GM21447 (cell line): ENCODE results near the gene VPS13D.
"Not testable (repeated sequence)": the region's sequence is repeated elsewhere in the genome, so short reads cannot be mapped to it uniquely, and the experiment has no call there.

Source experiments
- ATAC-seq: cut with Tn5 transposase; IDR thresholded peaks from one replicate; pipeline ENCODE4 v1.9.1; 2021; ENCODE audit not compliant: unreplicated experiment

Gene VPS13D

GRCh38 chr1:12530462-12531178 lies 300.8 kb downstream of the VPS13D start:
- no peak for ATAC-seq

DNA sequence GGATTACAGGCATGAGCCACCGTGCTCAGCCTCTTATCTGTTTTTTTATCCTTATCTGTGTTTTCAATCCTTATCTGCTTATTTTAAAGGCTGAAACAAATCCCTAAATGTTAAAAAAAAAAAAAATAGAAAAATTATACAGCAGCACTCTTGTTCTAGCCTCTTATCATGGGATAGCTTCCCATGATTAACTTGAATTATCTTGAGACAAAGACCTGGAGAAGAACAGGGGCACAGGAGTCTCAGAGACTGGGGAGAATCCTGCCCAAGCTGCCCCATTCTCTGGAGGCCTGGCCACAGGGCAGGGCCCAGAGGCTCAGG lies 301.3 kb downstream of the VPS13D start:
- no peak for ATAC-seq

DNA sequence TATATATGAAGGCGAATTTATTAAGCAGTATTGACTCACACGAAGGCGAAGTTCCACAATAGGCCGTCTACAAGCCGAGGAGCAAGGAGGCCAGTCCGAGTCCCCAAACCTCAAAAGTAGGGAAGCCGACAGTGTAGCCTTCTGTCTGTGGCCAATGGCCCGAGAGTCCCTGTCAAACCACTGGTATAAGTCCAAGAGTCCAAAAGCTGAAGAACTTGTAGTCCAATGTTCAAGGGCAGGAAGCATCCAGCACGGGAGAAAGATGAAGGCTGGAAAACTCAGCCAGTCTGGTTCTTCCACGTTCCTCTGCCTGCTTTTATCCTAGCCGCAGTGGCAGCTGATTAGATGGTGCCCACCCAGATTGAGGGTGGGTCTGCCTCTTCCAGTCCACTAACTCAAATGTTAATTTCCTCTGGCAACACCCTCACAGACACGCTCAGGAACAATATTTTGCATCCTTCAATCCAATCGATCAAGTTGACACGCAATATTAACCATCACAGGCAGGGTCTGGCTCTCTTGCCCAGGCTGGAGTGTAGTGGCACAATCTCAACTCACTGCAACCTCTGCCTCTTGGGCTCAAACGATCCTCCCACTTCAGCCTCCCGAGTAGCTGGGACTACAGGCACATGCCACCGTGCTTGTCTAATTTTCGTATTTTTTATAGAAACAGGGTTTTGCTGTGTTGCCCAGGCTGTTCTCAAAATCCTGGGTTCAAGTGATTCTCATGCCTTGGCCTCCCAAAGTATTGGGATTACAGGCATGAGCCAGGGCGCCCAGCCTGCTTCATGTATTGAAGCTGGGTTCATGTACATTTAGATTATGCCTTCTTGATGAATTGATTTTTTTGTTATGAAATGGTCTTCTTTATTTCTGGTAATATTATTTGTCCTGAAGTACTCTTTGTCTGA lies 302.8 kb downstream of the VPS13D start:
- ATAC-seq, result no peak

GRCh38 chr1:12536023-12536639 lies 306.3 kb downstream of the VPS13D start:
- ATAC-seq, result no peak

- ATAC-seq, result no peak
Observed at GRCh38 chr1:12537294-12537693, 307.5 kb downstream of the VPS13D start.

- no peak for ATAC-seq
Observed at GRCh38 chr1:12537906-12538461, 308.2 kb downstream of the VPS13D start.

DNA sequence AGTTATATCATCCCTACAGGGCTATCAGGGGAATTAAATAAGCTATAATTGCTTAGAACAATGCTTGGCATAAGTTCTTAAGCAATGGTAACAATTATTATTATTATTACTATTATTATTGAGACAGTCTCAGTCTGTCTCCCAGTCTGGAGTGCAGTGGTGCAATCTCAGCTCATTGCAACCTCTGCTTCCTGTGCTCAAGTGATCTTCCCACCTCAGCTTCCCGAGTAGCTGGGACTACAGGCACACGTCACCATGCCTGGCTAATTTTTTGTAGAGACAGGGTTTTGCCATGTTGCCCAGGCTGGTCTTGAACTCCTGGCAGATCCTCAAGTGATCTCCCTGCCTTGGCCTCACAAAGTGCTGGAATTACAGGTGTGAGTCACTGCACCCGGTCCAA lies 308.7 kb downstream of the VPS13D start:
- ATAC-seq, result not testable (repeated sequence)

DNA sequence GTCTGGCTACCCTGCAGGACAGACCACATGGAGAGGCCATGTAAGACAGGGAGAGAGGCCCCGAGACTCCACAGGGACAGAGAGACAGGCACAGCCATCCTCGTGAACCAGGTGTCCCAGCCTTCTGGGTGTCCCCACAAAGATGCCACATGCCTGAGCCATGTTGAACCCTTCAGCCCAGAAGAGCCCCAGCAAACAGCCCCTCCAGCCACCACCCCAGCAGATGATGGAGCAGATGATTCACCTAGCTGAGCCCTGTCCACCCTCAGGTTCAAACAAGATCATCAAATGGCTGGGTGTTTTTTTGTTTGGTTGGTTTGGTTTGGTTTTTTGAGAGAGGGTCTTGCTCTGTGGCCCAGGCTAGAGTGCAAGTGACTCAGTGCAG lies 309.5 kb downstream of the VPS13D start:
- ATAC-seq, result no peak

GRCh38 chr1:12539705-12540579 lies 310.1 kb downstream of the VPS13D start:
- ATAC-seq, result no peak

GRCh38 chr1:12540580-12541273 lies 310.9 kb downstream of the VPS13D start:
- no peak for ATAC-seq

GRCh38 chr1:12541274-12542137 lies 311.7 kb downstream of the VPS13D start:
- ATAC-seq, result no peak

GRCh38 chr1:12542138-12542465 lies 312.3 kb downstream of the VPS13D start:
- no peak for ATAC-seq

DNA sequence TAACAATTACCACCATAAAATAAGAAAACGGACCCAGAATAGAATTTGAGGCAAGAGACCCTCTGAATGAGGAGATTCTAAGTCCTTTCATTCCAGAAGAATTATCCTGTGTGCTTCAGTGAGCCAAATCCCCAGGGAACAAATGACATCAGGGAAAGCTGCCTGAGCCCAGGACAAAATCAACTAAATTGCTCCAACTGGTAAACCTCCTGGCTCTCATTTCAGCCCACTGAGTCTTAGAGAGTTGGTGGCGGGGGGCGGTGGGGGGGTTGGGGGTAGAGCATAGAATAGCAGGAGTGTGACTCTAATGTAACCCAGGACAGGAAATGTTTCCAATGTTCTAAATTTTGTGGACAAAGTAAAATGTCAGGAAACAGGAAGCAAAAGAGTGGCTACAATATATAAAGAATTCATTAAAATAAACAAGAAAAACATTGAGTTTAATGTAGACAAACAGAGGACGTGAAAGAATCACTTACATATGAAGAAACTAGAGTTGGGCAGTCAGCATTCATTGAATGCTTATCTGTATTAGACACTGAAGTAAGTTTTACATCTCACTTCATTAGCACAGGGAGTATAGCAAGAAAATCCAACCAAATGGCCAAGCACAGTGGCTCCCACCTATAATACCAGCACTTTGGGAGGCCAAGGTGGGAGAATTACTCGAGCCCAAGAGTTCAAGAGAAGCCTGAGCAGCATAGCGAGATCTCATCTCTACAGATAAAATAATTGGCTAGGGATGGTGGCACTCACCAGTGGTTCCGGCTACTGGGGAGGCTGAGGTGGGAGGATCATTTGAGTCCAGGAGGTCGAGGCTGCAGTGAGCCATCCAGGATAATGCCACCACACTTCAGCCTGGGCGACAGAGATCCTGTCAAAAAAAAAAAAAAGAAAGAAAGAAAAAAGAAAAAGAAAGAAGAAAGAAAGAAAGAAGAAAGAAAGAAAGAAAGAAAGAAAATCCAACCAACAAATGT lies 313.1 kb downstream of the VPS13D start:
- no peak for ATAC-seq

GRCh38 chr1:12543740-12544154 lies 313.9 kb downstream of the VPS13D start:
- no peak for ATAC-seq

DNA sequence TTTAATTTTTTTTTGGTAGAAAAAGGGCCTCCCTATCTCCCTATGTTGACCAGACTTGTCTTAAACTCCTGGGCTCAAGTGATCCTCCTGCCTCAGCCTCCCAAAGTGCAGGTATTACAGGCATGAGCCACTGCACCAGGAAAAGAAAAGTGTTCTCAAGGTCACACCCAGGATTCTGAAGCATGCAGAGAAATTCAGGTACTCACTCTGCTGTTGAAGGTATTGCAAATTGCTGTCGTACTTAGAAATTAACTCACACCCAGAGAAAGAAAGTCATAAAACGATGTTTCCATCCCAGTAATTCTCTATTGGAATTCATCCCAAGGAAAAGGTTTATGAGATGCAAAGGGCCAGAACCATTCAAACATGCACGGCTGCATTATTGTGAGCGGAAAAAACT lies 314.5 kb downstream of the VPS13D start:
- ATAC-seq, result no peak

DNA sequence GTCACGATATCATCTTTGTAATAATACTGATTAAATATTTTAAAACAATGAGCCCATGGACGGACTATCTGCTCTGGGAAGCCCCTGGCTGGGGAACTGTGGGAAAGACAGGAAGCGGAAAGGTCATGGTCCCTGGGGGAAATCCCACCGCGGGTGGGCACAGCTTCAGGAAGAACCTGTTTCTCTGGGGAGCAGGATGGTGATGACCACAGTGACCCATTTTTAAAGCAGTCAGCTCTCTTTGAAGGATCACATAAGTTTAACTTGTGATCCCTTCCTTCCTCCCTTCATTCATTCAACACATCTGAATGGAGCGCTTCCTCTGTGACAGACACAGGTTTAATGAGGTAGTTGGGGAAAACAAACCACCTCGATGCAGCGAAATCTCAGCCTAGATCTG lies 315.2 kb downstream of the VPS13D start:
- no peak for ATAC-seq

GRCh38 chr1:12546771-12547585 lies 317.1 kb downstream of the VPS13D start:
- ATAC-seq, result no peak
